HEK293 (cell line): Measurements from ENCODE around the gene ANKRD16.

ENCODE experiments used
- EGR2 ChIP-seq: fragments of 450-650 bp; formaldehyde crosslinking; IDR thresholded peaks from 2 replicates; pipeline ENCODE4 v1.5.1; 2016; ENCODE audit warnings: low read depth, missing biosample characterization, missing genetic modification characterization
- HOXA7 ChIP-seq: sonication (generic); formaldehyde crosslinking; IDR thresholded peaks from 2 replicates; pipeline ENCODE4 v1.8.1; 2022; ENCODE audit warnings: missing genetic modification reagents, borderline replicate concordance
- HOXD13 ChIP-seq: sonication (generic); formaldehyde crosslinking; IDR thresholded peaks from 2 replicates; pipeline ENCODE4 v1.8.0; 2022; ENCODE audit warnings: missing genetic modification reagents, borderline replicate concordance
- KLF1 ChIP-seq: fragments of 450-650 bp; formaldehyde crosslinking; IDR thresholded peaks from 2 replicates; pipeline ENCODE4 v1.5.1; 2016; ENCODE audit warnings: missing biosample characterization, missing genetic modification characterization
- KLF8 ChIP-seq: fragments of 450-650 bp; formaldehyde crosslinking; IDR thresholded peaks from 2 replicates; pipeline ENCODE4 v1.5.1; 2016; ENCODE audit warnings: missing biosample characterization, missing genetic modification characterization
- SP2 ChIP-seq: fragments of 450-650 bp; formaldehyde crosslinking; IDR thresholded peaks from 2 replicates; pipeline ENCODE4 v1.5.1; 2016; ENCODE audit warnings: missing biosample characterization, missing genetic modification characterization
- SP3 ChIP-seq: fragments of 450-650 bp; formaldehyde crosslinking; IDR thresholded peaks from 2 replicates; pipeline ENCODE4 v1.5.1; 2016; ENCODE audit warnings: missing biosample characterization, missing genetic modification characterization
- YY1 ChIP-seq: fragments of 450-650 bp; formaldehyde crosslinking; IDR thresholded peaks from 2 replicates; pipeline ENCODE4 v1.5.1; 2018; ENCODE audit warnings: missing biosample characterization, missing genetic modification characterization
- ZBTB1 ChIP-seq: fragments of 450-650 bp; formaldehyde crosslinking; IDR thresholded peaks from 2 replicates; pipeline ENCODE4 v1.5.1; 2016; ENCODE audit warnings: missing biosample characterization, missing genetic modification characterization
- ZNF112 ChIP-seq: fragments of 450-650 bp; formaldehyde crosslinking; IDR thresholded peaks from 2 replicates; pipeline ENCODE4 v1.5.0; 2017; ENCODE audit warnings: missing biosample characterization, missing genetic modification characterization
- ZNF133 ChIP-seq: fragments of 450-650 bp; formaldehyde crosslinking; IDR thresholded peaks from 2 replicates; pipeline ENCODE4 v1.5.1; 2016; ENCODE audit warnings: missing biosample characterization, missing genetic modification characterization
- ZNF140 ChIP-seq: fragments of 450-650 bp; formaldehyde crosslinking; IDR thresholded peaks from 2 replicates; pipeline ENCODE4 v1.5.1; 2016; ENCODE audit warnings: missing biosample characterization, missing genetic modification characterization
- ZNF202 ChIP-seq: fragments of 450-650 bp; formaldehyde crosslinking; IDR thresholded peaks from 2 replicates; pipeline ENCODE4 v1.5.1; 2016; ENCODE audit warnings: missing biosample characterization, missing genetic modification characterization, borderline replicate concordance
- ZNF23 ChIP-seq: fragments of 450-650 bp; formaldehyde crosslinking; IDR thresholded peaks from 2 replicates; pipeline ENCODE4 v1.5.1; 2016; ENCODE audit warnings: missing biosample characterization, missing genetic modification characterization, borderline replicate concordance
- ZNF426 ChIP-seq: fragments of 450-650 bp; formaldehyde crosslinking; IDR thresholded peaks from 2 replicates; pipeline ENCODE4 v1.5.1; 2017; ENCODE audit warnings: missing biosample characterization, missing genetic modification characterization, mild to moderate bottlenecking, inconsistent platforms, moderate library complexity
- ZNF530 ChIP-seq: fragments of 450-650 bp; formaldehyde crosslinking; IDR thresholded peaks from 2 replicates; pipeline ENCODE4 v1.5.1; 2016; ENCODE audit warnings: low read depth, missing biosample characterization, missing genetic modification characterization
- ZNF549 ChIP-seq: fragments of 450-650 bp; IDR thresholded peaks from 2 replicates; pipeline ENCODE4 v1.5.1; 2018; ENCODE audit warnings: missing biosample characterization, missing genetic modification characterization, mild to moderate bottlenecking, inconsistent platforms, moderate library complexity
- ZNF596 ChIP-seq: fragments of 450-650 bp; IDR thresholded peaks from 2 replicates; pipeline ENCODE4 v1.5.0; 2018; ENCODE audit warnings: missing biosample characterization, mild to moderate bottlenecking, missing genetic modification characterization, moderate library complexity
- ZNF600 ChIP-seq: fragments of 450-650 bp; formaldehyde crosslinking; IDR thresholded peaks from 2 replicates; pipeline ENCODE4 v1.5.1; 2016; ENCODE audit warnings: missing biosample characterization, missing genetic modification characterization
- ZNF623 ChIP-seq: fragments of 450-650 bp; formaldehyde crosslinking; IDR thresholded peaks from 2 replicates; pipeline ENCODE4 v1.5.1; 2016; ENCODE audit warnings: missing biosample characterization, missing genetic modification characterization
- ZNF658 ChIP-seq: fragments of 450-650 bp; formaldehyde crosslinking; IDR thresholded peaks from 2 replicates; pipeline ENCODE4; 2016; ENCODE audit warnings: missing biosample characterization, missing genetic modification characterization
- ZNF843 ChIP-seq: fragments of 450-650 bp; formaldehyde crosslinking; IDR thresholded peaks from 2 replicates; pipeline ENCODE4 v1.5.1; 2016; ENCODE audit warnings: missing biosample characterization, missing genetic modification characterization
- TF ChIP-seq, protein P1 (sequence below): fragments of 450-650 bp; formaldehyde crosslinking; IDR thresholded peaks from 2 replicates; pipeline ENCODE4 v1.5.1; 2016; ENCODE audit warnings: missing biosample characterization, missing genetic modification characterization
- TF ChIP-seq, protein P2 (sequence below): fragments of 450-650 bp; formaldehyde crosslinking; IDR thresholded peaks from 2 replicates; pipeline ENCODE4 v1.5.1; 2016; ENCODE audit warnings: missing biosample characterization, missing genetic modification characterization
- TF ChIP-seq, protein P3 (sequence below): fragments of 450-650 bp; formaldehyde crosslinking; IDR thresholded peaks from 2 replicates; pipeline ENCODE4 v1.5.1; 2017; ENCODE audit warnings: missing biosample characterization, missing genetic modification characterization
- TF ChIP-seq, protein P4 (sequence below): fragments of 450-650 bp; formaldehyde crosslinking; IDR thresholded peaks from 2 replicates; pipeline ENCODE4 v1.5.1; 2016; ENCODE audit warnings: missing biosample characterization, missing genetic modification characterization, low read depth
- TF ChIP-seq, protein P5 (sequence below): fragments of 450-650 bp; formaldehyde crosslinking; IDR thresholded peaks from 2 replicates; pipeline ENCODE4 v1.5.1; 2016; ENCODE audit warnings: missing biosample characterization, missing genetic modification characterization
- TF ChIP-seq, protein P6 (sequence below): fragments of 450-650 bp; formaldehyde crosslinking; IDR thresholded peaks from 2 replicates; pipeline ENCODE4 v1.5.1; 2016; ENCODE audit warnings: missing biosample characterization, missing genetic modification characterization

ANKRD16 gene

DNA sequence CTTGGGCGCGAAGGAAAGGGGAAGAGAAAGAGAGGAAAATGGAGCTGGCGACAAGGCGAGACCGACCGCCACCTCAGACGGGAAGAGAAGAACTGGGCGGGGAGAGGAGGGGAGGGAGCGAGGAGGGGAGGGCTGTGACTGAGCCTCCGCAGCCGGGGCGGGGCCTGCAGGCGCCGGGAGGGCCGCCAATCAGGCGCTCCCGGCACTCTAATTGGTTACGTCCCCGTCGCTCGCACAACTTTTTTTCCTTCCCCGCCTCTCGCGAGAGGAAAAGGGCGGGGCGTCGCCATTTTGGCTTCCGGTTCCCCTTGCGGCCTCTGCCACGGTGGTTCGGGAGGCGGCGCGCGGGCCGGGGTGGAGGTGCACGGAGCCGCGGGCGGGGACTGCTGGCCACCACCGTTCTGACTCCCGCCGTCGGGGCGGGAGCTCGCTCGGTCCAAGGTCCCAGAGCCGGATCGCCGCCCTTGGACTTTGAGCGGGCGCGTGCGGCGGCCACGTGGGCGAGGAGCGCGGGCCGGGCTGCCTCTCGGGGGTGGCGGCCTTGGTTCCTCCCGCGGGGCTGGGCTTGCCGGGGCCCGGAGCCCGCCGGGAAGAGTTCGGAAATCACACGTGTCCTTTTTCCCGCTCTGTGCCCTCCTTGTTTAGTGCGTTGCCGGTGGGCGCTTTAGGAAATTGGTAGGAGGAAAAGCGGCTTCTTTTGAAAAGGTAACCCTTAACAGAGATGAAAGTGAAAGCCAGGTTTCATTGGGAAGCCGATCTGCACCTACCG is 76.2 kb downstream of the ANKRD16 start, which contains the start of gene GDI2 (continued):
- TF ChIP-seq, protein P1, sequence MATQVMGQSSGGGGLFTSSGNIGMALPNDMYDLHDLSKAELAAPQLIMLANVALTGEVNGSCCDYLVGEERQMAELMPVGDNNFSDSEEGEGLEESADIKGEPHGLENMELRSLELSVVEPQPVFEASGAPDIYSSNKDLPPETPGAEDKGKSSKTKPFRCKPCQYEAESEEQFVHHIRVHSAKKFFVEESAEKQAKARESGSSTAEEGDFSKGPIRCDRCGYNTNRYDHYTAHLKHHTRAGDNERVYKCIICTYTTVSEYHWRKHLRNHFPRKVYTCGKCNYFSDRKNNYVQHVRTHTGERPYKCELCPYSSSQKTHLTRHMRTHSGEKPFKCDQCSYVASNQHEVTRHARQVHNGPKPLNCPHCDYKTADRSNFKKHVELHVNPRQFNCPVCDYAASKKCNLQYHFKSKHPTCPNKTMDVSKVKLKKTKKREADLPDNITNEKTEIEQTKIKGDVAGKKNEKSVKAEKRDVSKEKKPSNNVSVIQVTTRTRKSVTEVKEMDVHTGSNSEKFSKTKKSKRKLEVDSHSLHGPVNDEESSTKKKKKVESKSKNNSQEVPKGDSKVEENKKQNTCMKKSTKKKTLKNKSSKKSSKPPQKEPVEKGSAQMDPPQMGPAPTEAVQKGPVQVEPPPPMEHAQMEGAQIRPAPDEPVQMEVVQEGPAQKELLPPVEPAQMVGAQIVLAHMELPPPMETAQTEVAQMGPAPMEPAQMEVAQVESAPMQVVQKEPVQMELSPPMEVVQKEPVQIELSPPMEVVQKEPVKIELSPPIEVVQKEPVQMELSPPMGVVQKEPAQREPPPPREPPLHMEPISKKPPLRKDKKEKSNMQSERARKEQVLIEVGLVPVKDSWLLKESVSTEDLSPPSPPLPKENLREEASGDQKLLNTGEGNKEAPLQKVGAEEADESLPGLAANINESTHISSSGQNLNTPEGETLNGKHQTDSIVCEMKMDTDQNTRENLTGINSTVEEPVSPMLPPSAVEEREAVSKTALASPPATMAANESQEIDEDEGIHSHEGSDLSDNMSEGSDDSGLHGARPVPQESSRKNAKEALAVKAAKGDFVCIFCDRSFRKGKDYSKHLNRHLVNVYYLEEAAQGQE (tag by site-specific recombination) = 0 out of 2 replicates have a peak, but pooled peaks have one; percentile 18
- no peak for TF ChIP-seq HOXA7 (CRISPR knock-in tag)
- TF ChIP-seq ZNF202 (tag by site-specific recombination) = no peak
- TF ChIP-seq ZNF596 = no peak
- TF ChIP-seq, protein P2, sequence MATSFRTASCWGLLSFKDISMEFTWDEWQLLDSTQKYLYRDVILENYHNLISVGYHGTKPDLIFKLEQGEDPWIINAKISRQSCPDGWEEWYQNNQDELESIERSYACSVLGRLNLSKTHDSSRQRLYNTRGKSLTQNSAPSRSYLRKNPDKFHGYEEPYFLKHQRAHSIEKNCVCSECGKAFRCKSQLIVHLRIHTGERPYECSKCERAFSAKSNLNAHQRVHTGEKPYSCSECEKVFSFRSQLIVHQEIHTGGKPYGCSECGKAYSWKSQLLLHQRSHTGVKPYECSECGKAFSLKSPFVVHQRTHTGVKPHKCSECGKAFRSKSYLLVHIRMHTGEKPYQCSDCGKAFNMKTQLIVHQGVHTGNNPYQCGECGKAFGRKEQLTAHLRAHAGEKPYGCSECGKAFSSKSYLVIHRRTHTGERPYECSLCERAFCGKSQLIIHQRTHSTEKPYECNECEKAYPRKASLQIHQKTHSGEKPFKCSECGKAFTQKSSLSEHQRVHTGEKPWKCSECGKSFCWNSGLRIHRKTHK (tag by site-specific recombination) = no peak
- TF ChIP-seq ZNF140 (tag by site-specific recombination) = no peak
- peak; percentile 69; the same call in 1 of the 2 replicates for TF ChIP-seq KLF1
- peak; percentile 94 for TF ChIP-seq SP2
- TF ChIP-seq ZNF600 (tag by site-specific recombination) = peak; percentile 14; the same call in 1 of the 2 replicates
- TF ChIP-seq ZNF133 (tag by site-specific recombination) = no peak
- TF ChIP-seq ZNF549 (tag by site-specific recombination) = no peak
- TF ChIP-seq ZNF23 (tag by site-specific recombination) = no peak
- TF ChIP-seq, protein P3, sequence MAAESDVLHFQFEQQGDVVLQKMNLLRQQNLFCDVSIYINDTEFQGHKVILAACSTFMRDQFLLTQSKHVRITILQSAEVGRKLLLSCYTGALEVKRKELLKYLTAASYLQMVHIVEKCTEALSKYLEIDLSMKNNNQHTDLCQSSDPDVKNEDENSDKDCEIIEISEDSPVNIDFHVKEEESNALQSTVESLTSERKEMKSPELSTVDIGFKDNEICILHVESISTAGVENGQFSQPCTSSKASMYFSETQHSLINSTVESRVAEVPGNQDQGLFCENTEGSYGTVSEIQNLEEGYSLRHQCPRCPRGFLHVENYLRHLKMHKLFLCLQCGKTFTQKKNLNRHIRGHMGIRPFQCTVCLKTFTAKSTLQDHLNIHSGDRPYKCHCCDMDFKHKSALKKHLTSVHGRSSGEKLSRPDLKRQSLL (tag by site-specific recombination) = peak; percentile 31; the same call in 1 of the 2 replicates
- TF ChIP-seq ZNF658 (tag by site-specific recombination) = no peak
- TF ChIP-seq ZNF530 (tag by site-specific recombination) = no peak
- TF ChIP-seq ZNF843 (tag by site-specific recombination) = no peak
- TF ChIP-seq, protein P4, sequence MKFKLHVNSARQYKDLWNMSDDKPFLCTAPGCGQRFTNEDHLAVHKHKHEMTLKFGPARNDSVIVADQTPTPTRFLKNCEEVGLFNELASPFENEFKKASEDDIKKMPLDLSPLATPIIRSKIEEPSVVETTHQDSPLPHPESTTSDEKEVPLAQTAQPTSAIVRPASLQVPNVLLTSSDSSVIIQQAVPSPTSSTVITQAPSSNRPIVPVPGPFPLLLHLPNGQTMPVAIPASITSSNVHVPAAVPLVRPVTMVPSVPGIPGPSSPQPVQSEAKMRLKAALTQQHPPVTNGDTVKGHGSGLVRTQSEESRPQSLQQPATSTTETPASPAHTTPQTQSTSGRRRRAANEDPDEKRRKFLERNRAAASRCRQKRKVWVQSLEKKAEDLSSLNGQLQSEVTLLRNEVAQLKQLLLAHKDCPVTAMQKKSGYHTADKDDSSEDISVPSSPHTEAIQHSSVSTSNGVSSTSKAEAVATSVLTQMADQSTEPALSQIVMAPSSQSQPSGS (tag by site-specific recombination) = no peak
- no peak for TF ChIP-seq ZNF426 (tag by site-specific recombination)
- TF ChIP-seq ZNF623 (tag by site-specific recombination) = no peak
- no peak for TF ChIP-seq HOXD13 (CRISPR knock-in tag)
- TF ChIP-seq YY1 = peak; percentile 89
- no peak for TF ChIP-seq ZBTB1 (tag by site-specific recombination)
- peak; percentile 92 for TF ChIP-seq SP3 (tag by site-specific recombination)
- peak; percentile 93 for TF ChIP-seq KLF8
- TF ChIP-seq, protein P5, sequence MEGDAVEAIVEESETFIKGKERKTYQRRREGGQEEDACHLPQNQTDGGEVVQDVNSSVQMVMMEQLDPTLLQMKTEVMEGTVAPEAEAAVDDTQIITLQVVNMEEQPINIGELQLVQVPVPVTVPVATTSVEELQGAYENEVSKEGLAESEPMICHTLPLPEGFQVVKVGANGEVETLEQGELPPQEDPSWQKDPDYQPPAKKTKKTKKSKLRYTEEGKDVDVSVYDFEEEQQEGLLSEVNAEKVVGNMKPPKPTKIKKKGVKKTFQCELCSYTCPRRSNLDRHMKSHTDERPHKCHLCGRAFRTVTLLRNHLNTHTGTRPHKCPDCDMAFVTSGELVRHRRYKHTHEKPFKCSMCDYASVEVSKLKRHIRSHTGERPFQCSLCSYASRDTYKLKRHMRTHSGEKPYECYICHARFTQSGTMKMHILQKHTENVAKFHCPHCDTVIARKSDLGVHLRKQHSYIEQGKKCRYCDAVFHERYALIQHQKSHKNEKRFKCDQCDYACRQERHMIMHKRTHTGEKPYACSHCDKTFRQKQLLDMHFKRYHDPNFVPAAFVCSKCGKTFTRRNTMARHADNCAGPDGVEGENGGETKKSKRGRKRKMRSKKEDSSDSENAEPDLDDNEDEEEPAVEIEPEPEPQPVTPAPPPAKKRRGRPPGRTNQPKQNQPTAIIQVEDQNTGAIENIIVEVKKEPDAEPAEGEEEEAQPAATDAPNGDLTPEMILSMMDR (tag by site-specific recombination) = no peak
- no peak for TF ChIP-seq ZNF112
- TF ChIP-seq, protein P6, sequence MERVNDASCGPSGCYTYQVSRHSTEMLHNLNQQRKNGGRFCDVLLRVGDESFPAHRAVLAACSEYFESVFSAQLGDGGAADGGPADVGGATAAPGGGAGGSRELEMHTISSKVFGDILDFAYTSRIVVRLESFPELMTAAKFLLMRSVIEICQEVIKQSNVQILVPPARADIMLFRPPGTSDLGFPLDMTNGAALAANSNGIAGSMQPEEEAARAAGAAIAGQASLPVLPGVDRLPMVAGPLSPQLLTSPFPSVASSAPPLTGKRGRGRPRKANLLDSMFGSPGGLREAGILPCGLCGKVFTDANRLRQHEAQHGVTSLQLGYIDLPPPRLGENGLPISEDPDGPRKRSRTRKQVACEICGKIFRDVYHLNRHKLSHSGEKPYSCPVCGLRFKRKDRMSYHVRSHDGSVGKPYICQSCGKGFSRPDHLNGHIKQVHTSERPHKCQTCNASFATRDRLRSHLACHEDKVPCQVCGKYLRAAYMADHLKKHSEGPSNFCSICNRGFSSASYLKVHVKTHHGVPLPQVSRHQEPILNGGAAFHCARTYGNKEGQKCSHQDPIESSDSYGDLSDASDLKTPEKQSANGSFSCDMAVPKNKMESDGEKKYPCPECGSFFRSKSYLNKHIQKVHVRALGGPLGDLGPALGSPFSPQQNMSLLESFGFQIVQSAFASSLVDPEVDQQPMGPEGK (tag by site-specific recombination) = peak; percentile 72
- peak; percentile 59 for TF ChIP-seq EGR2 (tag by site-specific recombination)
